ENCODE data around the gene TYROBP.

GRCh38 chr19:35856546-35857149 is 51.4 kb downstream of the TYROBP start, which contains the start of gene KIRREL2:
- no peak for TF ChIP-seq JUN (IDR thresholded peaks at IDR 0.05; ENCODE audit: low read depth, low read length)
- TF ChIP-seq BACH1 (IDR thresholded peaks at IDR 0.05; ENCODE audit: low read length), result no peak
- TF ChIP-seq RNF2 (IDR thresholded peaks at IDR 0.05; ENCODE audit: borderline replicate concordance, low read depth, low read length, missing control alignments, poor library complexity, severe bottlenecking), result no peak
- TF ChIP-seq CBX5 (IDR thresholded peaks at IDR 0.05; ENCODE audit: low read depth, low read length), result no peak
- no peak for TF ChIP-seq POLR2A (IDR thresholded peaks at IDR 0.05; ENCODE audit: control extremely low read depth in 1 of 2, low read depth in 2 of 2, low read length in 2 of 2)
- TF ChIP-seq CTCF (IDR thresholded peaks at IDR 0.05; ENCODE audit: control extremely low read depth in 1 of 3, insufficient read depth in 1 of 3, low read depth in 1 of 3, low read length in 3 of 3), result no peak
- TF ChIP-seq BCL11A (IDR thresholded peaks at IDR 0.05; ENCODE audit: low read depth in 2 of 2, low read length in 2 of 2), result no peak
- TF ChIP-seq TCF12 (IDR thresholded peaks at IDR 0.05; ENCODE audit: low read depth, low read length), result no peak
- TF ChIP-seq KDM1A (IDR thresholded peaks at IDR 0.05; ENCODE audit: borderline replicate concordance, low read length), result no peak
- no peak; the same call in none of the 2 replicates for TF ChIP-seq MAX (IDR thresholded peaks at IDR 0.05)

All from H1 (cell line).